Activated CD8-positive, alpha-beta memory T cell treated with anti-CD3 and anti-CD28 coated beads, Interleukin-2, amount 50 U/mL, for 4 hours (primary cell): ENCODE measurements around the gene KIF25.

ENCODE experiments used
- DNase-seq: peaks from one replicate; pipeline ENCODE4 v3.0.0-alpha.2; 2020

Gene KIF25

DNA sequence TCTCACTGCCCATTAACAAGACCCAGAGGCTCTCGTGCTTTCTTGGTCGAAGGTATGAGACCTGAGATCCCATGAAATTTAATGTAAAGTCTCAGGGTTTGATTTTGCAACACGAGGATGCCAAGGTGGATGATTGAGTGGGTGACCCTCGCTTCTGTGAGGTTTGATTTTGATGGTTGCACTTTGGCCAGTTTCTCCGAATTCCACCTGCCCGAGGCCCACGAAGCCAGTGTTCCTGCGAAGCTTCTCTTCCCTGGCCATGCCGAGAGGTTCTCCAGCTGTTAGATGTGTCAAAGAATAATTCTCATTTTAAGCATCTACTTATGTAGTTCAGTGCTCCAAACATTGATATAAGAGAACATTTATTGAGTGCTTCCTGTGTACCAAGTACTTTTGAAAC, at the start of gene KIF25:
Gene KIF25 (plus strand): TSS at position 30 of the 400 bp plus-strand sequence. CDS start 31,915 bp downstream, outside the sequence.
- no peak for DNase-seq

DNA sequence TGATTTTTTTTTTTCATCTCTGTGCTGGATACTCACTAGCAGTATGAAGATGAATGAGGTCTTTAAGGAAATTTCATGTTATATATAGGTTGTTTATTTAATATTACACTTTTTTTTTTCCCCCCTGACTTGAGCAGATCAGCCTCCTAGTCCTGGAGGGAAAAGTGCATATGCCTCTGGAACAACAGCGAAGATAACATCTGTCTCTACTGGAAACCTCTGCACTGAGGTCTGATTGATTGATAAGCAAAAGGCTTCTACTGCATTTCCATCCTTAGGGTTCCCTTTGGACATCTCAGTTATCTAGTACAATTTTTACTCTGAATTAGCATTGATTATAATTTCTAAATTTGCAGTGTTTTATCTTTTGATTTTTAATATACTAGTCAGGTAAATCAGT, 49.8 kb upstream of the KIF25 start:
- no peak for DNase-seq

DNA sequence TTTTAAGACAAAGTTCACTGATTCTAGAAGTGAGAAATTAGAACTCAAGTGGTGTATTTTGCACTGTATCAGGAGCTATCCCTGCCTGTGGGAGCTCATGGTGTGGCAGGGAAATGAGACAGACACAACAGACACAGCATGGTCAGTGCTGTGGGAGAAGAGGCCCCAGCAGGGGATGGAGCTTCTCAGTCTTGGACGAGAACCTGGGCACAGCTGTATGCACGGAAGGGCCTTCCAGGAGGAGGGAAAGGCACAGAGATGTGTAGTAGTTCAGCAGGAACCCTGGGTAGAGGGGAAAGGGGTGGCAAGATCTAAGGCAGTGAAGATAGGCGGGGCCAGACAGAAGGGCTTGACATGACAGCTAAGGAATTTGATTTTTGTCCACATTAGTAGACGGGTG, 48.8 kb upstream of the KIF25 start:
- no peak for DNase-seq

- no peak for DNase-seq
These were observed 48.3 kb upstream of the KIF25 start for GRCh38 chr6:167949121-167949684.

- no peak for DNase-seq
These were observed 45.5 kb upstream of the KIF25 start for GRCh38 chr6:167951781-167952511.

GRCh38 chr6:167952512-167952859, 45.0 kb upstream of the KIF25 start:
- DNase-seq = no peak

DNA sequence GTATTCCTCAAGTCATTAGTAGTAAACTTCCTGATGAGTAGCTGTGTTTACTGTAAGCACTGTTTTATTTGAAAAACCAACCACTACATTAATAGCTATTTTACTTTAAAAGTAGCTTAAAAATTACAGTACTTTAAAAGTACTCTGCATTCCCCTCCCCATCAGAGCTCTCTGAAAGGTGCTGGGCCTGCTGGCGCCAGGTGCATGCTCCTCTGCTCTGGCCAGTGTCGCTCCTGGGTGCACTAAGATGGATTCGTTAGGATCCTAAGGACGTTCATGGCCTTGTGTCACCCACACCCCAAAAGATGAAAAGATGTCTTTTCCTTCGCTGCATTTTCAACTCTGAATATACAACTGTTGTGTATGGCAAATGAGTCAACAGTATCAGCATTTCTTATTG, 43.9 kb upstream of the KIF25 start:
- DNase-seq = no peak

DNA sequence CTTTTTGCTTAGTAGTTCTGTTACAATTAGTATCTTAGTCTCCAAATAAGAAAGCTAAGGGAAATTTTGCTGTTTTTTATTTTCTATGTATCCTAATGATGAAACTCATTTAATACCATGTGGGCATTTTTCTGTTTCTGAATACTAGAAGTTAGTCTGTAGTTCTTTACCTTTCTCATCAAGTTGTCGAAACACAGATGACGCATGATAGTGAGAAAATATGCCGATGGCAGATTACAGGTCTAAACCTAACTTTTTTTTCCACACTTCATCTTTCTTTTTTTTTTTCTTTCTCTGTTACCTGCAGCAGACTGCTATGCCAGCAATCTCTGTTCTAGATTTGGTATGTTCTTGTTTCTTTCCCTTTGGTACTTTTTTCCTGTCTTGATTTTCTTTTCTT, 43.3 kb upstream of the KIF25 start:
- no peak for DNase-seq

GRCh38 chr6:167956491-167956890, 41.0 kb upstream of the KIF25 start:
- no peak for DNase-seq

DNA sequence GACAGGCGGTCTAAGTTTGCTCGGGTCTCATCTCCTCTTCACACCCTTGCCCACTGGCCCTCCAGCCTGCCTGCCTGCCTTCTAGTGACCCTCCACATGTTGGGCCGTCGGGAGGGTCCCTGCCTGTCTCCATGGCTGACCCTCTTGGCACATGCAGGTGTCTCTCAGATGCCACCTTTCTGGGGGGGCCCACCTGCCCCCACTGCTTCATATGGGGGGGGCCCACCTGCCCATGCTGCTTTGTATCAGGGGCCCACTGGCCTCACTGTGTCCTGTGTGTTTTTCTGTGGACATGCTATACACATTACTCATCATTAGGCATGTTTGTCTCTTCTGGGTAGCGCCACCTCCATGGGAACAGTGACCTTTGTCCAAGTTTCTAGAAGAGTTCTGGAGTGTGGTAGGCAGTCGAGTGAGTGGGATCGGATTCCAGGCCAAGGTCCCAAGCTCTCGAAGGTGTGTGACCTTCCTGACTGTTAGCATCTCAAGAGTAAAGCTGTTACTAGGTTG, 40.4 kb upstream of the KIF25 start:
- DNase-seq = no peak

DNA sequence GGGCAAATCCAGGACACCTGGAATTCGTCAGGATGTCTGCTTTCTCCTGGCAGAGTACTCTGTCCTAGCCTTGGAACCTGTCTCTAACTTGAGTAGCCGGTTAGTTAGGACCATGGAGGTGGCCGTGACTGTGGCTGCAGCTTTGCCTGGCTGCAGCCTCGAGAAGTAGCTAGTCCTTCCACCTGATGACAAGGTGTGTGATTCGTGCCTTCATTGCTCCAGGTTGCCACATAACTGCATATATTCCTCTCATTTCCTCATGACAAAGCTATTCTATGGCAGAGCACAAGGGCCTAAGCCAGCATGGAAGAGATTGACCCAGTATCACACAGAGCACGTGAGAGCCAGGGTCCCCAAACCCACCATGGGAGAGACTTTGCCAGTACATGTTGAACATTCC, 39.8 kb upstream of the KIF25 start:
- no peak for DNase-seq

DNA sequence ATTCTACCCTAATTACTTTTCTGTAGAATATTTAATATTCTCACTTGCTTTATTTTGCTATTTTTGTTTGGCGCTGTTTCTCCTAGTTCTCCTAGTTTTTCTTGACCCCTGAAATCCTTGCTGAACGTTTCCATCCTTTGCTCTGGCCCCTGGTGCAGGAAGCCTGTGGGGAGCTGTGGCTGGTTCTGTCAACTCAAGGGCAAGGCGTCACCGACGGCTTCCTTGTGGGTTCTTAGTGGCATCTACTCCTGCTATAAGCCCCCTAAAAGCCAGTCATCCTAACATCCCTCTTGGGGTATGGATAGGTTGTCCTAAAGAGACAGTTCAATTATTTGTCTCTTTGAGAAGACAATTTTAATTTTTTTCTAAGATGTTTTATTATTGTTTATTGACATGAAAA, 36.9 kb upstream of the KIF25 start:
- no peak for DNase-seq

DNA sequence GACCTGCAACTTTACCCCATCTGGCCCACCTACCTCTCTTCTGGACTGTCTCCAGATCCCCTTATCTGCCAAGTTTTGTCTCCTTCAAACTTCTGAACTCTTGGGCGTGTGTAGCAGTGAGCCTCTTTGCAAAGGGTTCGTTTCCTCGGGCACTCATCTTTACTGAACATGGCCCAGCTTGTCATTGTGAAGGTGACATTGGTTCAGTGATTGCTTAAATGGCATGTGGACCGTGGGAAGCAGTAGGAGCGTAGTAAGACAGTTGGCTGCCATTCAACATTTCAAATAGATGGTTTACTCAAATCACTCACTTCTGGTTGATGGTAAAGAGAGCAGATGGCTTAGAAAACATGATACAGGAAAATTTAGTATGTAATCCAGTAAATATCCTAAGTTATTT, 34.8 kb upstream of the KIF25 start:
- DNase-seq = no peak

DNA sequence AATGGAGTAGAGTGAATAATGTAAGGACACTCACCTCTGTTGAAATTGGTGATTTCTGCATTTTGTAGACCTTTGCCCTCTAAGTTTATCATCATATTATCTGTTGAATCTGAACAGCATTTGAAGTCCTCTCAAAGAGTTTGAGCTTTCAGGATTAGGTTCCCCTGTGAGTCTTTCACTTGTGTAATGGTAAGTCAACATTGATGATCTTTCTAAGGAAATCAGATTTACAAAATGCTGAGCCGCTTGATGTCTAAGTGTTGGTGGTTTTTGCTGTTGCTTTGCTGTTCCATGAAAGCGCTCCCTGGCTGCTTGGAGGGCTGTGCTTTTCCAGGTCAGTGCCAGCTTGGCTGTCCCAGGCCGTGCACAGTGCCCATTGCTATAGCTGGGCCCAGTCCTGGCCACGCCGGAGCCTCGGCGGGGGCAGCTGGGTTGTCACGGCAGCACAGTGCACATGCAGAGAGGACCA, 33.8 kb upstream of the KIF25 start:
- no peak for DNase-seq

DNA sequence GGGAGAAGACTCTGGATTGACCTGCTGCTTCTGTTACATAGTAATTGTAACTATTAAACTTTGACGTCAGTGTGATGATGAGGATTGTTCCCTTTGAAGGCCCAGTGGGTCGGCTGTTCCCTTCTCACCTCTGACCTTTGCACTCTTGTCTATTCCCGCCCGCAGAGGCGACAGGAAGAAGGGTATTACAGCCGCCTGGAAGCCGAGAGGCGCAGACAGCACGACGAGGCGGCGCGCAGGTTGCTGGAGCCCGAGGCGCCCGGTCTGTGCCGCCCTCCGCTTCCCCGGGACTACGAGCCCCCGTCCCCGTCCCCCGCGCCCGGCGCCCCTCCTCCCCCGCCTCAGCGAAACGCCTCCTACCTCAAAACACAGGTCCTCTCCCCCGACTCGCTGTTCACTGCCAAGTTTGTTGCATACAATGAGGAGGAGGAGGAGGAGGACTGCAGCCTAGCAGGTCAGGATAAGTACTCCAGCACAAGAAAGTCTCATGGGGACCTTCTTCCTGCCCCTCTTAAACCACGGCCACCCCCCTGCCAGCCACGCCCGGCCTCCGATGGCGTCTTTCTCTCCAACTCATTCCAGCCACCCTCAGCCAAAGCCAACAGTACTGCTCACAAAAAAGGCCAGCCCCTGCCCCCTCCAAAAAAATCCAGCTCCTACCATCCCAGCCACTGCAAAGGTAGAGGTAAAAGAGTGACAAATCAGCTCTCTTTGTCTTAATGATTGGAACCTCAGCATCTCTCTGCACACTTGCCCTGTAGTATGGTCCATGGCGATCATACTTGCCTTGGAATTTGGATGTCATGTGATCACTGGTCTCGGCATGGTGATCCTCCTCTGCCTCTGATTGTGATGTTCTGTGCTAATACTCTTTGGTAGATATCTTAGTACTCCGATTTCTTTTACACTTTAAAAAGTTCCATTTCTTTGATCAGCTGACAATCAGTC, 31.6 kb upstream of the KIF25 start:
- DNase-seq = no peak

- DNase-seq = no peak
These were observed 30.9 kb upstream of the KIF25 start for GRCh38 chr6:167966540-167966905.

DNA sequence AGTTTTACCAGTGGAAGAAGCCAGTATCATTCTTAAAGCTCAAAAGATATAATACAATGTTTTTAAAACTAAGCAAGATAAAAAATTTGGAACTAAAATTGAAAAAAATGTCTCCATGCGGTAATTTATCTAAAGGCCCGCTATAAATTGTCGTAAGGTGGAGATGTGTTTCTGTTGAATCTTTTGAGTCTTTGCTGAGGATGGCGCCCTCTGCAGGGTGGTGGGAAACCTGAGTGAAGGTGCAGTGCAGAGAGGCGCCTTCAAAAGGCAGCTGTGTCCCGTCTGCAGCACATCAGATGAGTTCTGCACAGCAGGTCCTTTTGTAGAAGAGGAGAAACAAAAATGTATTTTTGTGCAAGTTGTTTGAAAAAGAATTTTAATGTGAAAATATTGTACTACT, 29.4 kb upstream of the KIF25 start:
- no peak for DNase-seq

- DNase-seq = no peak
These were observed 27.2 kb upstream of the KIF25 start for GRCh38 chr6:167970230-167970629.

DNA sequence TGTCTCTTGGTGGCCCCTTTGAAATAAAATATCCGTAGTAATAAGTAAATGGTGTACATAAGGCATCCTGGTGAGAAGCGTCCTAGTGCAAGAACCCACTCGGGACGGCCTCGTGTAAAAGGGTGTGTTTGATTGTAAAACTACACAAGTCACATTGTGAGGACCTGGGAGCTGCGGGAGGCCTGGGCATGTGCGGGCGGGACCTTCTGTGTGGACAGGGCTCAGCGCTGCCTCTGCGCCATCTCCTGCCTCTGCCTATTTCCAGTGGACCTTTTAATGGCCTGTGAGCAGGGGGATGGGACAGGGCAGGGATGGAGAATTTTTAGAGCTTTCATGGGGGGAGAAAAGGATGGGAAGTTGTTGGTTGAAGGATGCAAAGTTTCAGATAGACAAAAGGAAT, 25.3 kb upstream of the KIF25 start:
- no peak for DNase-seq

DNA sequence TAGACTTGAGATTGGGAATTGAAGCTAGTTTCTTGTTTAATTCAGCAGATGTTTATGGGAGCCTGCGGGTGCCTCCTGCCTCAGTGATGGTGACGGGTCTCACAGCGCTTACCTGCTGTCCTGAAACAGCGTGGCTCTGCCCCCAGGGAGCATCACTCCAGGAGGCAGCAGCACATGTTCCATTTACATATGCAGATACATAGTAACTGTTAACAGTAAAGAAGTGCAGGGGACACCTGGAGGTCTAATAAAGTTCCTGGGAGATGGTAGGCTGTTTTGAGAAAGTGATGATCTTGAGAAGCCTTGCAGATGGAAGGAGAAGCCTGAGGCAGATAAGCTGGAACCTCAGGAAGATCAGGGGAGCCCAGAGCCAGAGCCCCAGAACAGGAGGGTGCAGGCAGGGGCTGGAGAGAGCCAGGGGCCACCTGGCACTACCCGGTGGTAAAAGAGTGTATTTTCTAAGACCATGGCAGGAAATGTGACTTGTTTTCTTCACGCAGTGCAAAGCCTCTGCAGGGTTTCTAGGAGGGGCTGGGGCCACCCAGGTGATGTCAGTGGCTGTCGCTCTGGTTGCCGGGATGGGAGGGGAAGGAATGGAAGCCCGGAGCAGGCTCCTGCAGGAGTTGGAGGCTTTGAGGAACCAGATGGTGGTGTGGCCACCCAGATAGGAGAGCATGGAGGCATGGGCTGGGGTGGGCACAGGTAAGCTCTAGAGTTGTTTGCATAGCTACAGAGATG, 24.2 kb upstream of the KIF25 start:
- no peak for DNase-seq

- no peak for DNase-seq
These were observed 22.7 kb upstream of the KIF25 start for GRCh38 chr6:167974640-167975344.

- no peak for DNase-seq
These were observed 22.0 kb upstream of the KIF25 start for GRCh38 chr6:167975458-167975857.
